NOMO-1 treated with dmso at 0.1 percent for 144 hours (cell line): ENCODE measurements around the gene DBNDD2.

ENCODE experiments used
- DNase-seq: peaks from one replicate; lab custom pipeline; 2025; ENCODE audit not compliant: unreplicated experiment; lab: John Stamatoyannopoulos, UW

Gene DBNDD2

DNA sequence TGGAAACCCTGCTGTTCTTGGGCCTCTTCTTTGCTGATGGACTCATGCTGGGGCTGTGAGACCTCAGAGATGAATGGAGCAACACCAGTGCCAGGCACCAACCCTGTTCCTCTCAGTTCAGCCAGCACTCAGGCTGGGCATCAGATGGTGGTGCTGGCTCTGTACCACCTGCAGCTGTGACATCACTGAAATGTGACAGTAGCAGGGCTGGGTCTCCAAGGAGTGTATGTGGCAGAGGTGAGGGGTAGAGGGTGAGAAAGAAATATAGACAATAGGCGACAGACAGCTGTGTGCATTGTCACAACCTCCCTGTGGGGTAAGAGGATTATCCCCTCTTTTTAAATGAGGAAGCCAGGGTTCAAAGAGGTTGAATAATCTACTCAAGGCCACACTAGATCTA, 29.9 kb upstream of the DBNDD2 start, which contains the start of gene TP53TG5:
TP53TG5 (minus strand) TSS at position 135 of the 400 bp plus-strand sequence; CDS start at position 46, 89 bp downstream.
- no peak for DNase-seq

DNA sequence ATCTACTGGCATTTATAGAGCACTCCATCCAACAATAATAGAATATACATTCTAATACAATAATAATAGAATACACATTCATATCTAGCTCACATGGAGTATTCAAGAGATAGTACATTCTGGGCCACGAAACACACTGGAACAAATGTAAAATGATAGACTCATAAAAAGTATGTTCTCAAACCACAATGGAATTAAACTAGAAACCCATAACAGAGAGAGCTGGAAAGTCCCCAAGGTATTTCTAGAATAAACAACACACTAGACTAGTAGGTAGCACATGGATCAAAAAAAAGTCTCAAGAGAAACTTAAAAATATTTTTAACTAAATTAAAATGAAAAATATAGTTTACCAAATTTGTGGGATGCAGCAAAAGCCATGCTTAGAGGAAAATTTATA, 20.8 kb upstream of the DBNDD2 start:
- DNase-seq, result no peak

DNA sequence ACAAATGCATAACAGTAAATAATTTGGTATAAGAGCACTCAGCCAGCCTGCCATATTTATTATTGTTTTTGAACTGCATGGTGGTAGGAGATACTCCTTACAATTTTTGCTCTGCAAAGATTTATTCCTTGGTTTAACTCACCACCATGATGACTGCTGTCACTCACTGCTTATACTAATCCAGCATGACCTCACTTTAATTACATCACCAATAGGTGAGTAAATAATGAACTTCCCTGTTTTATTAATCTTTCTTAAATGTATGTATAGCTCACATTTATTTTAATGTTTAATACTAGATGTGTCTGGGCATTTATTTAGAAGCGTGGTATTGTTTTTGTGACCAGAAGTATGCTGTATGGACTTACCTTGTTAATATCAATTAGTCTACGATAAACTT, 17.2 kb upstream of the DBNDD2 start:
- DNase-seq, result no peak

DNA sequence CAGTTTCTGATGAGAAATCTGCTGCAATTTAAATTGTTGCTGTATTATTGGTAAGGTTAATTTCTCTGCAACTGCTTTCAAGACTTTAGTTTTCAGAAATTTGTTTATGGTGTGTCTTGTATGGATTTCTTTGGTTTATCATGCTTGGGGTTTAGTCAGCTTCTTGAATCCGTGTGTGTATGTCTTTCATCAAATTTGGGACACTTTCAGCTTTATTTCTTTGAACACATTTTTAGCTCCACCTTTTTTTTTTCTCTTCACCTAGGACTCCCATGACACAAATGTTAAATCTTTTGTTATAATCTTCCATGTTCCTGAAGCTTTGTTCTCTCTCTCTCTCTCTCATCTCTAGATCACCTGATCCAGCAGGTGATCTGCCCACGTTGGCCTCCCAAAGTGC, 16.5 kb upstream of the DBNDD2 start:
- no peak for DNase-seq

DNA sequence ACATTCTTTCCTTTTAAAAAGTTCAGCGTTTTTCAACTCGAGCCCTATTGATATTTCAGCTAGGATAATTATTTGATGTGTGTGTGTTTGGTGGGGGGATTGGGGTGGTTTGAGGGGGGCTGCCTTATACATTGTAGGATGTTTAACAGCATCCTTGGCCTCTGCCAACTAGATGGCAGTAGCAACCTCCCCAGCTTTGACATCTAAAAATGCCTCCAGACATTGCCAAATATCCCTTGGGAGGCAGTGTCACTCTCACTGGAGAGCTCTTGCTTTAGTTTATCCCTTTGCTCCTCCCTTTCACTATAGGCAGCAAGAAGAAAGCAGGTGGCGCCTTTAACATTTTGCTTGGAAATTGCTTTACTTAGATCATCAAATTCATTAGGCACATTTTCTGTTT, 15.4 kb upstream of the DBNDD2 start:
- DNase-seq, result no peak

DNA sequence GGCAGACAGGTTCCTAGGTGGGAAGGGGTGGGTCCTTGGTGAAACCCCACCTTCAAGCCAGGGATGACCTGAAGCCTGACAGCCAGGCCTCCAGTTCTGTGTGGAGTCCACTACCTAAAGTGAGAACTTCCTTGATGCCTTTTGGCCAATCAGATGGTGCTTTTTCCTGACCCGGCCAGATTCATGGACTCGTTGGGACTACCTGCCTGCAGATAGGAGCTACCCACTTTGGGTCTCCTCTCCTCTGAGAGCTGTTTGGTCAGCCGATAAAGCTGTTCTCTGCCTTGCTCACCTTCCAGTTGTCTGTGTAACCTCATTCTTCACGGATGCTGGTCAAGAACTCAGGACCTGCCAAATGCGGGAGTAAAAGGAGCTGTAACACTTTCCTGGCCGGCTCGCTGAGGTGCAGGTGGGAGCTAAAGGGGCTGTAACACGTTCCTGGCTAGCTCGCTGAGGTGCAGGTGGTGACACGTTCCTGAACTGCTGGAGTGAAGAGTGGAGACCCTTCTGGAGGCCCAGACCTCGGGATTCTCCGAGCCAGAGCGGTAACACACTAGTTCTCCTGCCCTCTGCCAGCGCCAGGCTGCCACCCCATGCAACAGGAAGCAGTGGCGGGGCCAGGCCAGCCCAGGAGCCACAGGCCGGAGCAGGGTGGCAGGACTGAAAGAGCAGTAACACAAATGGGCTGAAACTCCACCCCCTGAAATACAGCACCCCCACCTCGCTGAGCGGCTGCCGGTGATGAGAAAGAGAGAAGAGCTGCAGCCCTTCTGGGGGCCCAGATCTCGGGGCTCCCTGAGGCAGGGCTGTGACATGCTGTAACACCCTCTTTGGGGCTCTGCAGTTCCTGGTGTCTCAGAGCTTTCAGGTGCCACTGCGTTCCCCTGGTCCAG, 13.6 kb upstream of the DBNDD2 start:
- DNase-seq, result no peak

DNA sequence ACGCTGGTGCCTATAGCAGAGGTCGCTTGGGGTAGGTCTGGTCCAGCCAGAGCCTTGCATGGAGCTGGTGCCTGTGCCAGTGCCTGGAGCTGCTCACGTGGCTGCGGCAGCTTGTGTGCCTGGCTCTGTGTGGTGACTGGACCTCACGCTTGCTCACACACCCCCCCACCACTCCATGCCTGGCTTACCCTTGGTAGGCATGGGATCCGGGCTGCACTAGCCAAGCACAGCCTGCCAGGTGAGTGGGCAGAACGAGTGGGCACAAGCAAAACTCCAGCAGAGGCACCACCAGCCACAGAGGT, 13.0 kb upstream of the DBNDD2 start:
- no peak for DNase-seq

DNA sequence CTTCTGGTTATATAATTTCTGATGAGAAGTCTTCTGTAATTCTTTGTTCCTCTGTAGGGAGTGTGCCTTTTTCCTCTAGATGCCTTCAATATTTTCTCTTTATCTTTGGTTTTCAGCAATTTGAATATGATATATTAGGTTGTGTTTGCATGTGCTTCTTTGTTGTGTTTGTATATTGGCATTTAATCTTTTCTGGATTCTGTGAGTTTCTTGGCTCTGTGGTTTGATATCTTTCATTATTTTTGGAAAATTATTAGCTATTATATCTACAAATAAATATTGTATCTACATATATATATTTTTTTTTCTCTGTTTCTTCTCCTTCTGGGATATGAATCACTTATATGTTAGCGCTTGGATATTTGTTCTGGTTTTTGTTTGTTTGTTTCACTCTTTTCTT, 9.1 kb upstream of the DBNDD2 start:
- no peak for DNase-seq

DNA sequence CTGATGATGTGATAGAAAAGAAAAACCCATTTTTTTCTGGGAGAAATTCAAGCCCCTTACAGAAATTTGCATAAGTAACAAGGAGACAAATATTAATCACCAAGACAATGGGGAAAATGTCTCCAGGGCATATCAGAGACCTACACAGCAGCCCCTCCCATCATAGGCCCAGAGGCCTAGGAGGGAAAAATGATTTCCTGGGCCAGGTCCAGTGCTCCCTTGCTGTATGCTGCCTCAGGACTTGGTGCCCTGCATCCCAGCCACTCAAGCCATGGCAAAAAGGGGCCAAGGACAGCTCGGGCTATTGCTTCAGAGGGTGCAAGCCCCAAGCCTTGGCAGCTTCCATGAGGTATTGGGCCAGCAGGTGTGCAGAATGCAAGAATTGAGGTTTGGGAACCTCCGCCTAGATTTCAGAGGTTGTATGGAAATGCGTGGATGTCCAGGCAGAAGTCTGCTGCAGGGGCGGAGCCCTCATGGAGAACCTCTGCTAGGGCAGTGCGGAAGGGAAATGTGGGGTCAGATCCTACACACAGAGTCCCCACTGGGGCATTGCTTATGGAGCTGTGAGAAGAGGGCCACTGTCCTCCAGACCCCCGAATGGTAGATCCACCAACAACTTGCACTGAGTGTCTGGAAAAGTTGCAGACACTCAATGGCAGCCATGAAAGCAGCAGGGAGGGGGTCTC, 7.6 kb upstream of the DBNDD2 start:
- no peak for DNase-seq

DNA sequence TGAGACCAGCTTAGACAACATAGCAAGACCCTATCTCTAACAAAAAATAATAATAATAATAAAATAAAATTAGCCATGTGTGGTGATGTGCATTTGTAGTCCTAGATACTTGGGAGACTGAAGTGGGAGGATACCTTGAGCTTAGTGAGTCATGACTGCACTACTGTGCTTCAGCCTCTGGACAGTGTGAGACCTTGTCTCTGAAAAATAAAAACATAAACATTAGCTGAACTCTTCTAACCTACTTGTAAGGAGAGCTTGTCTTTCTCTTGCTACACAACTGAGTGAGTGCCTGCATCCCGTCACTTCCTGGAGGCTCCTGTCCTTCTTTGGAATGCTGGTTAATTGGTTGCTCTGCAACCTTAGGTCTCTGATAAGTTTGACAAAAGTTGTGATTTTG, 5.1 kb upstream of the DBNDD2 start:
- no peak for DNase-seq

DNA sequence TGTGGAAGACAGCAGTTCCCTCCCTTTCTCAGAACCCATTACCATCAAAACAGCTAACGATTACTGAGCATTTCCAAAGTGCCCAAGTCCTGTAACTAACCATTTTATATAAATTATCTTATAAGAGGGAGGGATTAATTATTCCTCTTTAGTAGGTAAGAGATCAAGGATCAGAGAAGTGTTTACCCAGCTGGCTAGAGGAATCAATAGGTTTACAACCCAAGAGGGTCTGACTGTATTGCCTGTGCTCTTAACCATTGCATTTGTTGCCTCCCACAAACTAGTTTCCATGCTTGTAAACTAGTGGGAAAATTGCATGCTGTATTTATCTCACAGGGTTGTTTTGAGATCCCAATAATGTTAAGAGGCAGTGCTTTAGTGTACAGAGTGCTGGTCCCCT, 3.7 kb upstream of the DBNDD2 start:
- no peak for DNase-seq

DNA sequence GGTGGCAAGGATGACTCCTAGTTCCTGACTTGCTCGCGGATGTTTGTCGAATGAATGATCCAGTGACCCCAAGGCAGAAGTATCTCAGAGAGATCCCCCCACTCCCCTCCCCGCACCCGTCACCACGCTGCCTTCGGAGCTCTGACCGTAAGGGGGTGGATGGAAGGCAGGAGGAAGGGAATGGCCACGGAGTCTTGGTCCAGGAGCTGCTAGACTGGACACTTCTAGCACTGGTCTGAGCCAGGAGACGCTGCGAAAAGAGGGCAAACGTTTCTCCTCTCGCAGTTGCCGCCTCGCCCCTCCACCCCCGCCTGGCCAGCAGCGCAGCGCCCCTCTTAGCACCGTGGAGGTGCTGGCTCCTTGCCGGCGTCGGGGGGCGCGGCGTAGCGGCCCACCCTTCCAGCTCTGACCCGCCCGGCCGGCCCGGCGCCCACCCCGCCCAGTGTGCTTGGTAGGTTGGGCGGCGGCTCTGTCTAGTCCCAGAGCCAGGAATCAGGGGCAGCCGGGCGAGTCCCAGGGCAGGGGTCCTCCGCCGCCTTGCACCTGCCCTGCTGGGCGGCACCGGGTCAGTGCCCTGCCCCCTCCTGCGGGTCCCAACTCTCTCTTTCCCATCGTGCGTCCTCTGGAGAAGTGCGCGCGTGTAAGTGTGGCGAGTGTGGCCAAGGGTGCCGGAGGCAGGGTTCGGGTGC, 2.4 kb upstream of the DBNDD2 start:
- DNase-seq, result no peak

DNA sequence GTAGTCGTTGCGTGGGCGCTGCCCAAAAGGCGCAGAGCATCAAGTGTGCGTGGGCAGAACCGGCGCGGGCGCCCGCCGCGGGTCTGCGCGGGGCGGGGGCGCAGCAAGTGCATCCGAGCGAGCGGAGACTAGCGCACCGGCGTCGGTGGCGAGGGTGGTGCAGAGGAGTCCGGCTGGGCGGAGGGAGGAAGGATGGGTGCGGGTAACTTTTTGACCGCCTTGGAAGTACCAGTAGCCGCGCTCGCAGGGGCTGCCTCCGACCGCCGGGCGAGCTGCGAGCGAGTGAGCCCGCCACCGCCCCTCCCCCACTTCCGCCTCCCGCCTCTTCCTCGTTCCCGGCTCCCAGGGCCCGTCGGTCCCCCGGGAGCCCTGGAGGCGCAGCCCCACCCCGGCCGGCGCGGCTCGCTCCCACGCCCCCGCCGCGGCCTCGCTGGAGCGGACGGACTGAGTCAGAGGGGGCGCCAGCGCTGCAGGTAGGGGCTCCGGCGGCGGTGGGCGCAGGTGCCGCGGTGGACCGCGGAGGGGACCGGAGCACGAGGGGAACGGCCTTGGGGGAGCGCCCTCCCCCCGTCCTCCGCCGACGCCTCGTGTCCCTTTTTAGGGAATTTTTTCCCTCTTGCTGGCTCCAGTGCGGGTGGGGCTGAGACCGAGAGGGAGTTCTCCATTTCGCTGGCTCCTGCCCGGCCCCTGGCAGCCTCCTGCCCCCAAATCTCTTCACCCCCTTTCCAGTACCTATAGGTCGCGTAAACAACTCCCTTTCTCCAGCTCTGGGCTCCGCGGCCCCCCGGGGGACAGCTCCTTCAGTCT, 1.6 kb upstream of the DBNDD2 start:
- no peak for DNase-seq

DNA sequence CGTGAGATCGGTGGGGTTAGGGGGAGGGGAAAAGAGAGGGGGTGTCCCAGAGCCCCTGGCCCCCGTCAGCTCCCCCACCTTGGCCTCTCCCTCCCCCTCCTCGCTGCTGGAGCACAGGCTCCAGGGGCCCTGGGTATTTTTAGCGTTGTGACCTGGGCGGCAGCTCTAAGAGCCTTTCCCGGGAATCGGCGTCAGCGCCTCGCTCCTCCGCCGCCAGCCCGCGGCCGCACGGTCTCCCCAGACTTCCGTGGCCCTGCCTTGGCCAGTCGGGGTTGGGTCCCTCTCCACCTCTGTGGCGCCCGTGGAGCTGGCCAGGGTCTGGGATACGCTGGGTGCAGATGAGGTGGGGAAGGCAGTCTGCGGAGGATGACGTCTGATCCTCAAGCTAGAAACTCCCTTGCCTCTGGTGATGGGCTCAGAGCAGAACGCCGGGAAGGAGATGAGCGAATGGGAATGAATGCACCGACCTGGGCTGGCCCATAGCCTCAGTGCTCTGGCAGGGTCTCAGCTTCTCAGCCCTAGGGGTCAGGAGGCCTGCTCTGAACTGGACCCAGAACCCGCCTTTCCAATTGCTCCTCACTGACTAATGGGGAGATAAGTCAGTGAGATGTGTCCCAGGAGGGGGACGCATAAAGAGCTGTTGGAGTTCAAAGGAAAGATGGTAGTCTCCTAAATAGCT, 883 bp upstream of the DBNDD2 start:
- no peak for DNase-seq

DNA sequence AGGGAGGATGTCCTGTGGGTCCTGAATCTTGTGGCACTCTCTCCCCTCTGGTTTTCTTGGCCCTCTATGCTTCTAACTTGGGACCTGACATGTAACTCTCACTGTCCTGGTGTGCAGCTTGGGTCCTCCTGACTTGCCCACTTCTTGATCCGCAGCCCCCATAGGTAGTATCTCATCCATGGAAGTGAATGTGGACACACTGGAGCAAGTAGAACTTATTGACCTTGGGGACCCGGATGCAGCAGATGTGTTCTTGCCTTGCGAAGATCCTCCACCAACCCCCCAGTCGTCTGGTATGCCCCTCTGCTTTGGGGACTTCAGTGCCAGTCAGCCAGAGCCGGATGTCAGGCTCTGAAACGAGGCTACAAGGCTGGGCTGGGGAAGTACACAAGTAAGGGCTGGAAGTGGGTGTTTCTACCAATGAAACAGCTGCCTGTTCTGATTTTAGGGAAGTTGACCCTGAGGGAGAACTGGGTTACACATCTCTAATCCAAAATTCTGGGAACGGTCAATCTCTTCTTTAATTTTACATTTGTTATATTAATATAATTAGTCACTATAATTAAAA, 641 bp downstream of the DBNDD2 start:
- DNase-seq, result peak; percentile 23

DNA sequence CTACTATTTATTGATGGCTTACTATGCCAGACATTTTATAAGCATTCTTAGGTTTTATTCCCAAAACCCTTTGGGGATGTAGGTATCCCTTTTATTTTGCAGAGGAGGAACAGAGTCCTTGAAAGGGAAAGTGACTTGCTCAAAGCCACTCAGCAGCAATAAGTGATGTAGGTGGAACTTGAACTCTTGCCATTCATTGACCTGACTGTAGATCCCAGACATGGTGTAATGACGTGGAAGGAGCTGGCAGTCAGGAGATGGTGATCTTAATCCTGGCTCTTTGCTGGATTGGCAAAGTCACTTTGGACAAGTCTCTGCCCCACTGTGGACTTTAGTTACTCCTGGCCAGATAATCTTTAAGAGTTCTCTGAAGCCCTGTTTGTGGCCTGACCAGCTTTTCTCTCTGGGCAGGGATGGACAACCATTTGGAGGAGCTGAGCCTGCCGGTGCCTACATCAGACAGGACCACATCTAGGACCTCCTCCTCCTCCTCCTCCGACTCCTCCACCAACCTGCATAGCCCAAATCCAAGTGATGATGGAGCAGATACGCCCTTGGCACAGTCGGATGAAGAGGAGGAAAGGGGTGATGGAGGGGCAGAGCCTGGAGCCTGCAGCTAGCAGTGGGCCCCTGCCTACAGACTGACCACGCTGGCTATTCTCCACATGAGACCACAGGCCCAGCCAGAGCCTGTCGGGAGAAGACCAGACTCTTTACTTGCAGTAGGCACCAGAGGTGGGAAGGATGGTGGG, 1.6 kb downstream of the DBNDD2 start:
- DNase-seq, result no peak

DNA sequence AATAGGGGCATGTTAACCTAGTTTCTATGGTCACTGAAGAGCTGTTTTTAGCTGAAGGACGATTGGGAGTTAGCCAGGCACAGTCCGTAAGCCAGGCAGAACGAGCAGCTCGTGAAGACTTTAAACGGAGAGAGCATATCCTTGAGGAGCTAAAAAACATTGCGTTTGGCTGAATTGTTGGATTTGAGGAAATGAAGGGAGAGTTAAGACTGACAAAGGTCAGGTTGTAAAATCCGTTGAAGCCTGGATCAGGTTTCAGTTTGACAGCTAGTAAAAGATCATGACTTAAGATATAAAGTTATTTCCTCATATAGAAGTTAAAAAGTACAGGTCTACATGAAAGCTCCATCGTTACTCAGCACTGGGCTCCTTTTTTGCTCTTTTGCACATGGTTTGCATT, 2.8 kb downstream of the DBNDD2 start:
- DNase-seq, result no peak

DNA sequence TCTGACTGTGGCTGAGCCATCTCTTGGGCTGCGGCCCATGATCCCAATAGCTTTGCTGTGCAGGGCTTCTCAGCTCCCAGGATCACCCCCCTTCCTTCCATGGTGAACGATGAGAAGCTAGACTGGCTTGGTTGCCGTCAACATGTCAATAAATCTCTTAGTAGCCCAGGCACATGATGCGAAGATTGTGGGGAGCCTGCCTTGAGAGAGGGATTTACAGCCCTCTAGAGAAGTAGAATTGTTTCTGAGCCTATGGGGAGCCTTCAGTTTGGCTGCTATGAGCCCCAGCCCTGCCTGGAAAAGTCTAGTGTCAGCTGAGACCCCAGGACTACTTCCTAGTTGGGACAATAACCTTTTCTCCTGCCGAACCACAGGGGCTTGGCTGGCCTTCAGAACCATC, 4.6 kb downstream of the DBNDD2 start:
- DNase-seq, result no peak

DNA sequence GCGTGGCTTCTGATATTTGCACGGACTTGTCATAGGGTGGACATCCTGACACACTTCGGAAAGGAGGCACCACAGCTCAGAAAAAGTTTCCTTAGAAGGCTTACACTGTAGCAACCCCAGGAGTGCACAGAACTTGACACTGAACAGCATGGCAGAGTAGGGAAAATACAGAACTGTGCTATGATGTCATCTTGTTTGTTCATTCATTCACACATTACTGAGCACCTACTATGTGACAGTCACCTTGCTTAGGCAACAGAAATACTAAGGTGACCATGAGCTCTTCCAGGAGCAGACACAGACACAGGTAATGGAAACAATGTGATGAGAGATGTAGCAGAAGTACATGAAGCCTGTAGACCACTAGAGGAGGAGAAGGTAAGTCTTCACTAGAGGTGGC, 5.4 kb downstream of the DBNDD2 start:
- no peak for DNase-seq
